ENCODE results near the gene THY1. TPM values are rescaled to one million over a fixed set of nuclear protein-coding genes. Genes with fewer than 3 reads are reported as not detected.
A peak's percentile ranks its signal among the peaks of the same experiment; 100 is the strongest.

THY1 gene
- total RNA-seq, 1 donor from 2014 or later, result 215 TPM

- Mint-ChIP-seq H3K4me3 (ENCODE audit: unreplicated experiment) (no peak overlapping the region), H3K36me3 (ENCODE audit: low read depth) (no peaks in the 10 kb centered on the region), H3K4me1 (ENCODE audit: low read depth) (peaks cover 23% of the 10 kb centered on the region), H3K9me3 (ENCODE audit: low read depth) (no peaks in the 10 kb centered on the region), H3K27ac (ENCODE audit: unreplicated experiment) (no peak overlapping the region), H3K27me3 (ENCODE audit: low read depth) (no peaks in the 10 kb centered on the region)
- TF ChIP-seq CTCF (IDR thresholded peaks at IDR 0.05), result no peak
- DNase-seq (ENCODE audit: low spot score), result no peak
Observed at GRCh38 chr11:119426142-119426541, 3.2 kb upstream of the THY1 start.

- no peak for DNase-seq (ENCODE audit: low spot score)
- H3K36me3 Mint-ChIP-seq (ENCODE audit: low read depth), result peaks cover 4% of the 10 kb centered on the region
- H3K27ac Mint-ChIP-seq (ENCODE audit: unreplicated experiment), result no peak overlapping the region
- H3K27me3 Mint-ChIP-seq (ENCODE audit: low read depth), result no peaks in the 10 kb centered on the region
- no peak for TF ChIP-seq CTCF (IDR thresholded peaks at IDR 0.05)
- H3K9me3 Mint-ChIP-seq (ENCODE audit: low read depth), result no peaks in the 10 kb centered on the region
- H3K4me3 Mint-ChIP-seq (ENCODE audit: unreplicated experiment), result no peak overlapping the region
- H3K4me1 Mint-ChIP-seq (ENCODE audit: low read depth), result peaks cover 34% of the 10 kb centered on the region
Observed at GRCh38 chr11:119424775-119425174, 1.8 kb upstream of the THY1 start.

GRCh38 chr11:119424276-119424675 is 1.3 kb upstream of the THY1 start:
- no peak for TF ChIP-seq CTCF (IDR thresholded peaks at IDR 0.05)
- H3K4me1 Mint-ChIP-seq (ENCODE audit: low read depth), result peaks cover 39% of the 10 kb centered on the region
- no peaks in the 10 kb centered on the region for H3K9me3 Mint-ChIP-seq (ENCODE audit: low read depth)
- H3K36me3 Mint-ChIP-seq (ENCODE audit: low read depth), result peaks cover 7% of the 10 kb centered on the region
- no peak overlapping the region for H3K4me3 Mint-ChIP-seq (ENCODE audit: unreplicated experiment)
- no peaks in the 10 kb centered on the region for H3K27me3 Mint-ChIP-seq (ENCODE audit: low read depth)
- DNase-seq (ENCODE audit: low spot score), result no peak
- H3K27ac Mint-ChIP-seq (ENCODE audit: unreplicated experiment), result no peak overlapping the region

GRCh38 chr11:119423509-119424254 is 710 bp upstream of the THY1 start:
- H3K9me3 Mint-ChIP-seq (ENCODE audit: low read depth), result no peaks in the 10 kb centered on the region
- H3K27me3 Mint-ChIP-seq (ENCODE audit: low read depth), result no peaks in the 10 kb centered on the region
- peaks cover 12% of the 10 kb centered on the region for H3K36me3 Mint-ChIP-seq (ENCODE audit: low read depth)
- peak overlapping the region; percentile 99 for H3K4me3 Mint-ChIP-seq (ENCODE audit: unreplicated experiment)
- peaks cover 44% of the 10 kb centered on the region for H3K4me1 Mint-ChIP-seq (ENCODE audit: low read depth)
- DNase-seq (ENCODE audit: low spot score), result no peak
- TF ChIP-seq CTCF (IDR thresholded peaks at IDR 0.05), result no peak
- H3K27ac Mint-ChIP-seq (ENCODE audit: unreplicated experiment), result no peak overlapping the region

GRCh38 chr11:119421941-119422808 is 797 bp downstream of the THY1 start:
- Mint-ChIP-seq H3K36me3 (ENCODE audit: low read depth) (peaks cover 12% of the 10 kb centered on the region), H3K27ac (ENCODE audit: unreplicated experiment) (peak overlapping the region; percentile 87), H3K4me1 (ENCODE audit: low read depth) (peaks cover 60% of the 10 kb centered on the region), H3K27me3 (ENCODE audit: low read depth) (no peaks in the 10 kb centered on the region), H3K4me3 (ENCODE audit: unreplicated experiment) (peak overlapping the region; percentile 99), H3K9me3 (ENCODE audit: low read depth) (no peaks in the 10 kb centered on the region)
- TF ChIP-seq CTCF (IDR thresholded peaks at IDR 0.05), result no peak
- DNase-seq (ENCODE audit: low spot score), result no peak
